HG03521 (cell line): ENCODE results near the gene MGMT.

Experiments used
- ATAC-seq: cut with Tn5 transposase; IDR thresholded peaks from one replicate; pipeline ENCODE4 v1.9.1; 2021; ENCODE audit warnings: mild to moderate bottlenecking, moderate library complexity; ENCODE audit not compliant: unreplicated experiment

MGMT gene

GRCh38 chr10:129677377-129677927 lies 210.4 kb downstream of the MGMT start:
- no peak for ATAC-seq

- no peak for ATAC-seq
Measured at GRCh38 chr10:129678186-129678585, 211.1 kb downstream of the MGMT start.

GRCh38 chr10:129679207-129679606 lies 212.2 kb downstream of the MGMT start:
- ATAC-seq, result no peak

GRCh38 chr10:129680661-129681344 lies 213.8 kb downstream of the MGMT start:
- no peak for ATAC-seq

- no peak for ATAC-seq
Measured at GRCh38 chr10:129681856-129682255, 214.8 kb downstream of the MGMT start.

- ATAC-seq, result no peak
Measured at GRCh38 chr10:129683519-129683918, 216.5 kb downstream of the MGMT start.

- no peak for ATAC-seq
Measured at GRCh38 chr10:129683920-129684319, 216.9 kb downstream of the MGMT start.

- ATAC-seq, result no peak
Measured at GRCh38 chr10:129685271-129685670, 218.2 kb downstream of the MGMT start.

- ATAC-seq, result no peak
Measured at GRCh38 chr10:129689671-129690071, 222.6 kb downstream of the MGMT start.

GRCh38 chr10:129690248-129691070 lies 223.4 kb downstream of the MGMT start:
- no peak for ATAC-seq

- no peak for ATAC-seq
Measured at GRCh38 chr10:129692695-129693094, 225.7 kb downstream of the MGMT start.

- no peak for ATAC-seq
Measured at GRCh38 chr10:129693382-129693781, 226.3 kb downstream of the MGMT start.

- no peak for ATAC-seq
Measured at GRCh38 chr10:129694184-129694583, 227.1 kb downstream of the MGMT start.

GRCh38 chr10:129694691-129695243 lies 227.7 kb downstream of the MGMT start:
- no peak for ATAC-seq

- ATAC-seq, result no peak
Measured at GRCh38 chr10:129695671-129696070, 228.6 kb downstream of the MGMT start.

GRCh38 chr10:129696636-129697035 lies 229.6 kb downstream of the MGMT start:
- no peak for ATAC-seq

- ATAC-seq, result no peak
Measured at GRCh38 chr10:129697463-129698247, 230.6 kb downstream of the MGMT start.

GRCh38 chr10:129699722-129700340 lies 232.8 kb downstream of the MGMT start:
- no peak for ATAC-seq

GRCh38 chr10:129702605-129703004 lies 235.6 kb downstream of the MGMT start:
- ATAC-seq, result no peak
